GM19239 (cell line): ENCODE data around the gene TIMP2.
A peak's percentile ranks its signal among the peaks of the same experiment; 100 is the strongest.
"Not testable (repeated sequence)": the region's sequence is repeated elsewhere in the genome, so short reads cannot be mapped to it uniquely, and the experiment has no call there.

ENCODE experiments used
- DNase-seq: peaks from one replicate; pipeline ENCODE4 v3.0.0; 2011; ENCODE audit warnings: low spot score; ENCODE audit not compliant: insufficient read length
- FAIRE-seq: peaks from 2 replicates; lab custom pipeline; 2011; peaks lifted over from hg19 to GRCh38; lab: Jason Lieb, UNC

The TIMP2 gene

DNA sequence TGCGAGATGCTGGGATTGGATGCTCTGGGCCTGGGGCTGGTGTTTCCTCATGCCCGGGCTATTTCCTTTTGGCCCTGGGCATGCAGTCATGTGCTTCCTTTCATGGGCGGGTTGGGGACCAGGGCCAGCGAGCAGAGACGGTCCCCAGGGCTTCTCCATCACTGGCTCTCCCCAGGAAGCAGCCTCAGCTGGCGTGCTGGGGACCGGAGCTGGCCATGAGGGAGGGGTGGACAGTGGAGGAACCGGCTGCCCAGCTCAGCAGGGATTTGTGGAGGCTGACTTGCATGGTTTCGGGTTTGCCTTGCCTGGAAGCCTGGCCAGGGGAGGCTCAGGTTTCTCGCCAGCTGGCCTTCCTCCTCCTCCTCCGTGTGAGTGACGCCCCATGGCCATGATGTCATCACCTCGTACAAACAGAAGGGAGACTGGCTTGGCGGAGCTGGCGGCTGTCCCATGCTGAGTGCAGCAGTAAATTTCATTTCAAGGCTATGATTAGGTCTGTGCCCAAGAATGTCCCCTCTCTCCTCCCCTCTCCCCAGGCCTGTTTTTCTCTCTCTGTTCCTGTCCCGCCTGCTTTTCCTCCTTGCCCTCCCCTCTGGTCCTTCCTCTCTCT, 8.9 kb upstream of the TIMP2 start:
- no peak for DNase-seq
- no peak for FAIRE-seq

- FAIRE-seq (peak; percentile 52), DNase-seq (peak; percentile 49)
Observed at GRCh38 chr17:78933025-78933958, 8.1 kb upstream of the TIMP2 start.

DNA sequence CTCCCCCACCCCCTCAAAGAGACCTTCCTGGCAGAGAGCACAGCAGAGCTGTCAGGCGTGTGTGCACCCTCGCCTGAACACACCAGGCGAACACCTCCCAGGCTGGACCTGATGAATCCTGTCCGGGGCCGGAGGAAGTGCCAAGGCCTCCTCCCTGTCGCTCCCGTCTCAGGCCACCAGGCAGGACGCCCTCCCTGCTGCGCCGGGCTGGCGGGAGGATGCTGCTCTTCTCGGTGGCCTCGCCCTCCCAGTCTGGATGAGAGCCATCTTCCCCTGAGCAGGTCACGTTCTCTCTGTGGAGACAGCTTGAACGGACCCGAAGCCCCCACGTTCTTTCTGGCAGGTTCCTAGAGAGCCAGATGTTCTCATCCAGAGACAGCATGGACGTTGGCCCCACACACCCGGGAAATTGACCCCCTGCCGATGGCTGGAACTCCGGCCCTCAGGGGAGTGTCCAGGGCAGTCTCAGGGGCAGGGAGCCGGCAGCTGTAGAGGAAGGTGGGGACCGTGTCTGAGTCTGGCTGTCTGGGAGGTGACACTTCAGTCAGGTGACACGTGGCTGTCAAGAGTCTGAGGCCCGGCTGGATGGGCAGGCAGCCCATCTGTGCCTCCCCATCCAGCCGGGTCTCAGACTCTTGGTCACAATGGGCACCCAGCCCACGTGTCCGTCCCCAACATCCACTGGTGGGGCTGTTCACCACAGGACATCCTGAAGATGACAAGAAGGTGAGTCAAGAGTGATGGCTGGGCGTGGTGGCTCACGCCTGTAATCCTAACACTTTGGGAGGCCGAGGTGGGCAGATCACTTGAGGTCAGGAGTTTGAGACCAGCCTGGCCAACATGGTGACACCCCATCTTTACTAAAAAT, 5.0 kb upstream of the TIMP2 start:
- FAIRE-seq (no peak), DNase-seq (no peak)

DNA sequence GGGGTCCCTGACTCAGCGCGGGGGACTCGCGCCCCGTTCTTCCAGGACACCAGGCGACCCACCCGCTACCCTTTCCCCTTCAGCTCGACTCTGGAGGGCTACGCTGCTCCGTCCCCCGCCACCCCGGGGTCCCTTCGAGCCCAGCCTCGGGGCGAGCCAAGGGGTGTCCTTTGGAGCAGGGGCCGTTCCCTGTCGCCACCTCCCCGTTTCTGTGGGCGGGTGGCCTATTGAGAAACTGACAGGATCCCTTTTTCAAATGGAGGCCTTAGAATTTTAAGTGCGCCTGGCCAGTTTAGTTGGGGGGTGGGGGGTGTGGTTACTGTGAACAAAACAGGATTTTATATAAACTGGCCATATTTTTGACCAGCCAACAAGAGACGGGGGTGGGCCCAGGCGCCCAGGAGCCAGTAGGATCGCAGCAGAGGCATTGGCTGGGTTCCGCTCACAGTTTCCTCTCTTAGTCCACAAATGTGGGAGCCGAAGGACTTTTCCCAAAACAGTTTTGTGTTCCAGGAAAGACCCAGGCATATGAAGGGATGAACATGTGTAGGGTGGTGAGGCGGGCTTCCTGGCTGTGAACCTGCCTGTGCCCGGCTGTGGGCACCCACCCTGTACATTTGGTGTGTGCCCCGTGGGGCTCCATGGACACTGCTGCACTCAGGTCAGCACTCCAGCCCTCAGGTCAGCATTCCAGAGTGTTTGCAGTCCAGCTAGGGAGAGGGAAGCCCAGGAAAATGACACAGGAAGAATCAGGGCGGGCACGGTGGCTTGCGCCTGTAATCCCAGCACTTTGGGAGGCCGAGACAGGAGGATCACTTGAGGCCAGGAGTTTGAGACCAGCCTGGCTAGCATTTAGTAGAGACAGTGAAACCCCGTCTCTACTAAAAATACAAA, 722 bp upstream of the TIMP2 start:
- no peak for FAIRE-seq
- DNase-seq = no peak

- DNase-seq = no peak
- no peak for FAIRE-seq
Observed at GRCh38 chr17:78924481-78925151, 571 bp downstream of the TIMP2 start.

- peak; percentile 66 for FAIRE-seq
- peak; percentile 80 for DNase-seq
Observed at GRCh38 chr17:78923660-78924453, 1.3 kb downstream of the TIMP2 start.

GRCh38 chr17:78922816-78923498, 2.2 kb downstream of the TIMP2 start:
- FAIRE-seq (no peak), DNase-seq (no peak)

GRCh38 chr17:78921437-78921971, 3.7 kb downstream of the TIMP2 start:
- FAIRE-seq (no peak), DNase-seq (no peak)

GRCh38 chr17:78920528-78920927, 4.7 kb downstream of the TIMP2 start:
- FAIRE-seq (no peak), DNase-seq (no peak)

DNA sequence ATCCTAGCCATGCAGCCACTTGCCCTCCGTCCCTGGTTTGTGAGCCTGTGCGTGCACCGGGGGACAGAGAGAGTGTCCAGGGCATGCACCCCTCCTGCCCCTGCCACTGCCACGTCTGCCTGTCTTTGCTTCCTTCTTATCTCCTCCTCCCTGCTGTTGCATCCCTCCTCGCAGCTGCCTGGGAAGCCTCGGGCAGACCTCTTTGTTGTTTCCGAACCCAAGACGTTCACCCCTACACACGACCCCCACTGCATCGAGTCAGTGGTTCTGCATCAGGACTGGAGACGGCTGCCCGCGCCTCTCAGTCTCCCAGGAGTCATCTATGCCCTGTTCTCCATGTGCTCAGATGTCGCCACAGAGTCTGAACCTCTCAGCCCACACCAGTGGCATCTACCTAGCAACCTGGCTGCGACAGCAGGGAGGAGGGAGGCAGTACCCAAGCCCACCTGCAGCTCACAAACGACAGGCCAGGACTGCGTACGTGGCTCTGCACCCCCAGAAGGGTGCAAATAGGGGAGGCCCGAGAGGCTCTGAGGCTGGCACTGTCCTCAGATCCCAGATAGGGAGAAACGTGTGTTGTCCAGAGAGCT, 5.2 kb downstream of the TIMP2 start:
- FAIRE-seq = no peak
- no peak for DNase-seq

DNA sequence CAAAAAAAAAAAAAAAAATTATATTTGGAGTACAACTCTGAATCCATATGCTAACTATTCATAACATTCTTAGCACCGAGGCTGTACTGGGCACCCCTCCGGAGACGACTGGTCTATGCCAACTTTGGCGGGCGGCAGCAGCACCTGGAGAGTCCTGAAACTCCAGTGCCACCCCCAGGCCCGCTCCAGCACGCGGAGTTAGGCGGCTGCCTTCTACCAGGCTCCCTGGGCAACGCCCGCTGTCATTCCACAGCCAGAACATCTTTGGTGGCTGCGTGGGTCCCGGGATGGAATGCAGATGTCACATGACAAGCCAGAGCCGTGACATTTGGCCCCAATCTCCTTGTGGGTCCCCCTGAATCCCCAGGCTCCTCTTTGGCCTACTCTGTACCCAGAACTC, 6.2 kb downstream of the TIMP2 start:
- DNase-seq (no peak), FAIRE-seq (no peak)

DNA sequence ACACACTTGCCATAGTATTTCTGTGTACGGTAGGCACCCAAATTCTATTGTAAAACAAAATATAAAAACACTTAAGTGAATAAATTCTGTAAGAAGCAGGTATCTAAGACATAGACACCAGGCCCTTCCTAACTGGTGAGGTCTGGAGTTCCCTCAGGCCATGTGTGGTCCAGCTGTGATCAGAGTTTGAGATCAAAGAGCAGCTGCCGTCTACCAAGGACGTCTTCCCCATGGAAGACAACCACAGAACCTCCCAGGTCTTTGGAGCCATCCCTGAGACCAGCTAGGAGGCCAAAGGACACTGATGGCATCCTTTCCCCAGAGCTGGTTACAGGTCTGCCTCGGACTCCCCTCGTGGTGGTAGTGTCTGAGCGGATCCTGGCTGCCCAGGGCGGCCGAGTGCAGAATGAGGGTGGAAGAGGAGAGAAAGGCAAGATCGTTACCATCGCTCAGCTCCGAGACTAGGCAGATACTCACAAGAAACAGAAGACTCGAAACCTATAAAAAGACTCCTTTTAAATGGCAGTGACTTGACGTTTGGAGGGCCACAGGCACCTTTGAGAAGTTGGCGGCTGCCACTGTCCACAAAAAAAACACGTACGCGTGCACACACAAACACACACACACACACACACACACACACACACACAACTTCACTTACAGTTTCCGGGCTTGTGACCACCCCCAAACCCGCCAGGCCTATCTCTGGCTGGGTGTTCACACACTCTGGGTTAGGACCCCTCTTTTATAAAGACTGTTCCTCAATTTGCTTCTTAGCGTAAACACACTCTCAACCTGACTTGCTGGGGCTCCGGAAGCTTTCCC, 7.5 kb downstream of the TIMP2 start:
- no peak for FAIRE-seq

DNA sequence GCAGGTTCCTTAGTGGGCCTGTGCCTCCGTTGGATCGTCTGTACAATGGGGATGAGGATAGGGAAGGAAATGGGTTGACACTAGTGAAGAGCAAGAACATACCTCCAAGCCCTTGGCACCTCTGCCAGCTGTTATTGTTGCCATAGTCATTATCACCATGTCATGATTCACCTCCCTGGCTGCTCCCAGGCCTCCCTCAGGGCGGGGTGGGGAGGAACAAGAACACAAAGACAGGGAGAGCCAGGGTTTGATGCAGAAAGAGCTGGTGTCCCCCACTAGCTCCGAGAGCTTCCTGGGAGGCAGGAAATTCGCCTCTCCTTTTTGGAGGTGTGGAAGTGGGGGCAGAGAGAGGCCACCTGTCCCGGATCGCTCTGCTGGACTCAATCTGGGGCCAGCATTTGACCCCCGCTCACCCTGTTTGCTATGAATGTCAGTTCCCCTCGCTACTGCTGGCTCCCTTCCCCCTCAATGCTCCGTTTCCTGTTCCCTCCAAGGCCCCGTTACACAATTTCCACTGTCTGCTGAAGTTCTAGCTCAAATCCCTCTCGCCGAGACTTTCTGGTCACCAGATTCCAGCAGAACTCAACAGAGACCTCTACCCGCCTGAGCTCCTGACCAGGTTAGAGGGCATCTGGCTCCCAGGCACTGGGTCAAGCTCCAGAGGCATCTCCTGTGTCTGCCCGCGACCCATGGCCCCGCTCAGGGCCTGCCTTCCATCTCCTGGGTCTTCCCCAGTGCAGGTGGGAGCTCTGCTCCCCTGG, 9.1 kb downstream of the TIMP2 start:
- FAIRE-seq (no peak), DNase-seq (no peak)

More for the DNA sequence above, 7.5 kb downstream of the TIMP2 start:
- no peak for DNase-seq

DNA sequence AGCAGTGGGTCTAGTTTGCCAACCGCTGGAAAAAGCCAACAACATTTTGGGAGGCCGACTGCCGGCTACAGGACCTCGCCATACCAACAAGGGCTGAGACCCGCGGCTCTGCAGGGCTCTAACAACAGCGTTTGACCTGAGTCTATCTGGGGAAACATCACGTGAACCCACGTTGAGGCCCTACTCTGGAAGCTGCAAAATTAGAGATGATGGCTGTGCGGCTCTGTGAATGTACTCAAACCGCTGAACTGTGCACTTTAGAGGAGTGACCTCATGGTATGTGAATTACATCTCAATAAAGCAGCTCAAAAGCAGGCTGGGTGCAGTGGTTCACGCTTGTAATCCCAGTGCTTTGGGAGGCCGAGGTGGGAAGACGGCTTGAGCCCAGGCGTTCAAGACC, 12.1 kb downstream of the TIMP2 start:
- no peak for DNase-seq
- no peak for FAIRE-seq

GRCh38 chr17:78912082-78912481, 13.1 kb downstream of the TIMP2 start:
- DNase-seq = no peak
- no peak for FAIRE-seq

- not testable (repeated sequence) for FAIRE-seq
Observed at GRCh38 chr17:78911543-78911942, 13.6 kb downstream of the TIMP2 start.

More at GRCh38 chr17:78911543-78911942, 13.6 kb downstream of the TIMP2 start:
- not testable (repeated sequence) for DNase-seq
